A549 (cell line): Measurements from ENCODE around the gene ARR3. TPM values are rescaled to one million over a fixed set of nuclear protein-coding genes. Genes with fewer than 3 reads are reported as not detected.
A peak's percentile ranks its signal among the peaks of the same experiment; 100 is the strongest.
"Not testable (repeated sequence)": the region's sequence is repeated elsewhere in the genome, so short reads cannot be mapped to it uniquely, and the experiment has no call there.

Source experiments
- ATAC-seq, 2 experiments: fragments of 200-7000 bp in 1 of 2; fragments of >200 bp in 1 of 2; cut with Nextera tagmentation in 1 of 2; cut with Tn5 transposase in 1 of 2; 3 replicates each; pipeline versions ENCODE4 v1.8.0 to v1.9.1; 2018 to 2020; ENCODE audit warnings: mild to moderate bottlenecking in 1 of 2, moderate library complexity in 1 of 2
- CTCF ChIA-PET: fragments of 300-600 bp; sonication (Branson Sonifier 250); formaldehyde crosslinking; extraction: SDS; loops from one replicate; lab custom pipeline; 2021; ENCODE audit warnings: antibody characterized with exemption, inconsistent platforms; lab: Yijun Ruan, JAX
- POLR2A ChIA-PET: fragments of 350-600 bp; formaldehyde crosslinking; extraction: SDS; loops from one replicate; lab custom pipeline; 2021; ENCODE audit warnings: antibody characterized with exemption, inconsistent platforms; lab: Yijun Ruan, JAX
- DNase-seq, 2 experiments: peaks; one replicate each; pipeline versions ENCODE4 v3.0.0 to v3.0.0-alpha.2; 2011 to 2016; ENCODE audit warnings: low read depth in 1 of 2, low spot score in 1 of 2
- FAIRE-seq: peaks from 2 replicates; lab custom pipeline; 2011; peaks lifted over from hg19 to GRCh38; lab: Jason Lieb, UNC
- H3K27ac ChIP-seq, 2 experiments: fragments of >200 bp; sonication (Bioruptor Twin); formaldehyde crosslinking; 3 replicates each; pipeline ENCODE4 v1.5.1; 2016 to 2017
- H3K4me1 ChIP-seq: fragments of >200 bp; sonication (Bioruptor Twin); formaldehyde crosslinking; 3 replicates; pipeline ENCODE4 v1.6.1; 2016
- H3K4me2 ChIP-seq: fragments of >200 bp; sonication (Bioruptor Twin); formaldehyde crosslinking; 3 replicates; pipeline ENCODE4 v1.6.1; 2016
- H3K4me3 ChIP-seq: fragments of >200 bp; sonication (Bioruptor Twin); formaldehyde crosslinking; 3 replicates; pipeline ENCODE4 v1.5.1; 2016
- H3K9me3 ChIP-seq: fragments of >200 bp; sonication (Bioruptor Twin); formaldehyde crosslinking; 3 replicates; pipeline ENCODE4 v1.6.1; 2016
- ATOH8 ChIP-seq: fragments of 250-450 bp; sonication (Bioruptor Pico); IDR thresholded peaks from 2 replicates; pipeline ENCODE4 v1.5.0; 2020; ENCODE audit warnings: low read depth, mild to moderate bottlenecking, moderate library complexity
- BCL3 ChIP-seq: fragments of >200 bp; sonication (Bioruptor Twin); formaldehyde crosslinking; IDR thresholded peaks from 3 replicates; pipeline ENCODE4 v1.6.1; 2016
- BHLHE40 ChIP-seq: IDR thresholded peaks from 2 replicates; pipeline ENCODE4 v1.6.1; 2012; ENCODE audit warnings: low read depth, low read length, inconsistent platforms
- CBX8 ChIP-seq: fragments of 200-600 bp; sonication (generic); IDR thresholded peaks from 2 replicates; pipeline ENCODE4 v1.6.1; 2016
- CTCF ChIP-seq: fragments of >200 bp; sonication (Bioruptor Twin); formaldehyde crosslinking; IDR thresholded peaks from 3 replicates; pipeline ENCODE4 v1.5.1; 2016
- E2F6 ChIP-seq: IDR thresholded peaks from 2 replicates; pipeline ENCODE4 v1.6.1; 2012; ENCODE audit warnings: low read depth, borderline replicate concordance
- EHF ChIP-seq: fragments of 250-450 bp; sonication (Bioruptor Pico); IDR thresholded peaks from 2 replicates; pipeline ENCODE4 v1.5.0; 2020; ENCODE audit warnings: mild to moderate bottlenecking
- FOSB ChIP-seq: fragments of 250-450 bp; sonication (Bioruptor Pico); IDR thresholded peaks from 2 replicates; pipeline ENCODE4 v1.5.0; 2020; ENCODE audit warnings: mild to moderate bottlenecking, moderate library complexity
- FOXS1 ChIP-seq: fragments of 250-450 bp; sonication (Bioruptor Pico); IDR thresholded peaks from 2 replicates; pipeline ENCODE4 v1.5.0; 2020; ENCODE audit warnings: mild to moderate bottlenecking, moderate library complexity
- KDM5A ChIP-seq: fragments of 200-600 bp; sonication (generic); IDR thresholded peaks from 2 replicates; pipeline ENCODE4 v1.6.1; 2016; ENCODE audit warnings: antibody characterized with exemption, mild to moderate bottlenecking
- MAFK ChIP-seq: fragments of 450-650 bp; IDR thresholded peaks from 2 replicates; pipeline ENCODE4 v1.6.1; 2014; ENCODE audit not compliant: partially characterized antibody
- MYC ChIP-seq: IDR thresholded peaks from 2 replicates; pipeline ENCODE4 v1.6.1; 2012; ENCODE audit warnings: mild to moderate bottlenecking, inconsistent platforms, low read length, improper control_type of control experiment, borderline replicate concordance
- RARB ChIP-seq: fragments of 250-450 bp; sonication (Bioruptor Pico); IDR thresholded peaks from 2 replicates; pipeline ENCODE4 v1.8.0; 2021; ENCODE audit warnings: mild to moderate bottlenecking, moderate library complexity
- REST ChIP-seq: fragments of 200-600 bp; sonication (generic); IDR thresholded peaks from 2 replicates; pipeline ENCODE4 v1.6.1; 2016; ENCODE audit warnings: antibody characterized with exemption, mild to moderate bottlenecking, moderate library complexity
- RNF2 ChIP-seq: fragments of 200-600 bp; sonication (generic); IDR thresholded peaks from 2 replicates; pipeline ENCODE4 v1.6.1; 2016; ENCODE audit warnings: low read depth, mild to moderate bottlenecking, antibody characterized with exemption, moderate library complexity, borderline replicate concordance
- SMC3 ChIP-seq: fragments of >200 bp; sonication (Bioruptor Twin); formaldehyde crosslinking; IDR thresholded peaks from 3 replicates; pipeline ENCODE4 v1.6.1; 2018; ENCODE audit warnings: inconsistent platforms
- USF2 ChIP-seq: fragments of 450-650 bp; IDR thresholded peaks from 2 replicates; pipeline ENCODE4 v1.6.1; 2014; ENCODE audit warnings: antibody characterized with exemption
- ZFP36 ChIP-seq: fragments of 450-650 bp; IDR thresholded peaks from 2 replicates; pipeline ENCODE4 v1.6.1; 2014; ENCODE audit warnings: borderline replicate concordance; ENCODE audit not compliant: partially characterized antibody
- ZNF302 ChIP-seq: fragments of 250-450 bp; sonication (Bioruptor Pico); IDR thresholded peaks from 2 replicates; pipeline ENCODE4 v1.9.0; 2021; ENCODE audit warnings: inconsistent platforms, mild to moderate bottlenecking, moderate library complexity
- ZSCAN20 ChIP-seq: fragments of 250-450 bp; sonication (Bioruptor Pico); IDR thresholded peaks from 2 replicates; pipeline ENCODE4 v1.8.0; 2022; ENCODE audit warnings: mild to moderate bottlenecking, moderate library complexity
- WGBS: methylation state at CpG from one replicate; pipeline ENCODE4 v1.1.6; 2017; ENCODE audit errors: missing lambda C conversion rate; 5-methylcytosine and 5-hydroxymethylcytosine counted together
- polyA plus RNA-seq, 4 experiments: library from polyadenylated mRNA; depleted of rRNA in 3 of 4; stranded (reverse); fragments of >200 nt; fragmentation: RNase III in 1 of 4; extraction: RNeasy Plus Mini Kit Qiagen cat#74134 plus additional on column Dnase treatment in 1 of 4; gene quantifications; 2 replicates in 3 of 4; 3 replicates in 1 of 4; pipeline ENCODE4 v1.2.3, GENCODE V29; 2011 to 2017

ARR3 gene
- polyA plus RNA-seq, 2 of the 4 experiments (the other 2 are of a cell fraction): not detected

- WGBS: 71% methylated on average over 3 of the region's 3 CpGs
- FAIRE-seq (no peak), ATAC-seq (no peak), DNase-seq (no peak)
- H3K4me1 ChIP-seq: no peaks in the 10 kb centered on the region
- ChIA-PET POLR2A (no interaction called here), CTCF (interaction anchor here (1.1 kb wide), 1 partner anchor 14 kb away, joined by 3 read pairs; no protein-coding TSS in a partner anchor)
- no peak overlapping the region for H3K4me3 ChIP-seq
- H3K9me3 ChIP-seq: no peaks in the 10 kb centered on the region
- no peak overlapping the region for H3K27ac ChIP-seq
- no peak overlapping the region for H3K4me2 ChIP-seq
- TF ChIP-seq REST (peak; percentile 78; the same call in 1 of the 2 replicates), MAFK (no peak)
These were observed 3.4 kb upstream of the ARR3 start for GRCh38 chrX:70264784-70265183.

- FAIRE-seq, DNase-seq, H3K4me3 ChIP-seq, ATAC-seq, H3K27ac ChIP-seq, H3K4me2 ChIP-seq, H3K9me3 ChIP-seq, H3K4me1 ChIP-seq, POLR2A ChIA-PET: not testable (repeated sequence)
- CTCF ChIA-PET: interaction anchor here (0.6 to 1.0 kb wide), 2 partner anchors 10 to 21 kb away, joined by 3 to 5 read pairs; no protein-coding TSS in a partner anchor
- WGBS: 67% methylated on average over 7 of the region's 7 CpGs
These were observed 5.9 kb downstream of the ARR3 start for GRCh38 chrX:70274029-70274428.

- Histone ChIP-seq H3K4me3 (no peak overlapping the region), H3K4me2 (no peak overlapping the region), H3K4me1 (no peaks in the 10 kb centered on the region), H3K9me3 (no peaks in the 10 kb centered on the region), H3K27ac (no peak overlapping the region)
- no peak for DNase-seq
- ChIA-PET POLR2A (interaction anchor here (1.1 kb wide), 1 partner anchor 11 kb away, joined by 3 read pairs; the partner anchor contains the start of genes KIF4A and PDZD11), CTCF (interaction anchor here (1.0 kb wide), 1 partner anchor 82 kb away, joined by 3 read pairs; no protein-coding TSS in a partner anchor)
- no peak for ATAC-seq
- FAIRE-seq: no peak
- TF ChIP-seq RNF2 (no peak), EHF (no peak), SMC3 (no peak), FOXS1 (CRISPR knock-in tag) (no peak), ZFP36 (no peak), MYC (no peak), ATOH8 (CRISPR knock-in tag) (no peak), BCL3 (no peak), USF2 (no peak), E2F6 (no peak), BHLHE40 (no peak), CTCF (no peak), KDM5A (no peak), RARB (no peak), FOSB (no peak), ZSCAN20 (CRISPR knock-in tag) (no peak), CBX8 (no peak), ZNF302 (no peak)
- WGBS: 76% methylated on average over 3 of the region's 3 CpGs
These were observed 10.9 kb downstream of the ARR3 start for GRCh38 chrX:70279081-70279480.
